Dermis lymphatic vessel endothelial cell (primary cell): ENCODE measurements around the gene GPM6B. TPM values are rescaled to one million over a fixed set of nuclear protein-coding genes. Genes with fewer than 3 reads are reported as not detected.

Experiments used
- total RNA-seq: library from RNA; depleted of rRNA; stranded (reverse); fragments of >200 nt; gene quantifications from 2 replicates; pipeline ENCODE4 v1.2.1, GENCODE V29; 2014

GPM6B gene
- total RNA-seq = 0.09 and 0.11 TPM in 2 replicates

GRCh38 chrX:13816643-13817627, at the start of gene GPM6B:
GPM6B (minus strand) TSS chrX:13817093; CDS start chrX:13816904, 189 bp downstream.

GRCh38 chrX:13734278-13735172, 82.4 kb downstream of the GPM6B start, which contains the start of the genes OFD1 and TRAPPC2:
OFD1 (plus strand) TSS chrX:13734748; CDS start chrX:13735072, 324 bp downstream.
TRAPPC2 (minus strand) TSS chrX:13734620; CDS start chrX:13719963, 14,657 bp downstream.

Other genes starting within 250 kb of the GPM6B start
- not detected in 2 replicates for gene EGFL6, start 247.5 kb downstream of the GPM6B start, total RNA-seq
- gene TCEANC, start 164.0 kb downstream of the GPM6B start, total RNA-seq = 2.4 and 2.8 TPM in 2 replicates
- 19.2 and 22.1 TPM in 2 replicates for gene RAB9A, start 128.0 kb downstream of the GPM6B start, total RNA-seq
- gene TRAPPC2, start 82.5 kb downstream of the GPM6B start, total RNA-seq = 12.2 and 12.3 TPM in 2 replicates
- gene OFD1, start 82.3 kb downstream of the GPM6B start, total RNA-seq = 6.6 and 6.7 TPM in 2 replicates
- gene GEMIN8, start 212.8 kb upstream of the GPM6B start, total RNA-seq = 8.6 and 11.1 TPM in 2 replicates